Neuronal stem cell (in vitro differentiated cells): ENCODE results near the gene CHD2.

Experiments used
- DNase-seq: peaks from one replicate; pipeline ENCODE4 v3.0.0-alpha.2; 2013; ENCODE audit warnings: low spot score
- H2AFZ ChIP-seq: one replicate; pipeline ENCODE4 v1.6.1; 2013; ENCODE audit warnings: mild to moderate bottlenecking, low read length, inconsistent platforms
- H2AK5ac ChIP-seq: 2 replicates; pipeline ENCODE4 v1.6.1; 2013; ENCODE audit warnings: low read depth, mild to moderate bottlenecking, inconsistent platforms, low read length, moderate library complexity, mixed read lengths
- H2BK120ac ChIP-seq: 2 replicates; pipeline ENCODE4 v1.6.1; 2013; ENCODE audit warnings: low read depth, mild to moderate bottlenecking, inconsistent platforms, low read length, moderate library complexity, mixed read lengths
- H2BK12ac ChIP-seq: one replicate; pipeline ENCODE4 v1.6.1; 2013; ENCODE audit warnings: low read length, inconsistent platforms
- H2BK15ac ChIP-seq: 2 replicates; pipeline ENCODE4 v1.6.1; 2013; ENCODE audit warnings: mild to moderate bottlenecking, low read length, inconsistent platforms, mixed read lengths
- H2BK5ac ChIP-seq: one replicate; pipeline ENCODE4 v1.6.1; 2013; ENCODE audit warnings: inconsistent platforms, mild to moderate bottlenecking, low read length, moderate library complexity
- H3K14ac ChIP-seq: one replicate; pipeline ENCODE4 v1.6.1; 2013; ENCODE audit warnings: low read length, inconsistent platforms
- H3K18ac ChIP-seq: 2 replicates; pipeline ENCODE4 v1.6.1; 2013; ENCODE audit warnings: low read length, inconsistent platforms
- H3K23ac ChIP-seq: 2 replicates; pipeline ENCODE4 v1.6.1; 2013; ENCODE audit warnings: low read depth, mild to moderate bottlenecking, mixed read lengths, low read length, inconsistent platforms; ENCODE audit not compliant: poor library complexity
- H3K27ac ChIP-seq: replicated peaks from 3 replicates; pipeline ENCODE4 v1.5.1; 2013; ENCODE audit warnings: low read length, inconsistent platforms
- H3K27me3 ChIP-seq, 3 experiments: 2 replicates each; pipeline ENCODE4 v1.6.1; 2013; ENCODE audit warnings: low read length in 3 of 3, mild to moderate bottlenecking in 2 of 3, inconsistent platforms in 1 of 3, low read depth in 1 of 3, mixed read lengths in 1 of 3, moderate library complexity in 1 of 3; ENCODE audit not compliant: control insufficient read depth in 3 of 3, insufficient read depth in 3 of 3
- H3K36me3 ChIP-seq, 2 donors: replicated peaks in 1 of 2; 2 replicates each; pipeline ENCODE4 v1.6.1; 2013; ENCODE audit warnings: low read length in 2 of 2; ENCODE audit not compliant: control insufficient read depth in 2 of 2, insufficient read depth in 2 of 2
- H3K4ac ChIP-seq: 2 replicates; pipeline ENCODE4 v1.6.1; 2013; ENCODE audit warnings: inconsistent platforms, mild to moderate bottlenecking, low read length, moderate library complexity
- H3K4me1 ChIP-seq, 2 donors: 1 replicate in 1 of 2; 2 replicates in 1 of 2; pipeline ENCODE4 v1.6.1; 2013; ENCODE audit warnings: low read length in 2 of 2, low read depth in 1 of 2; ENCODE audit not compliant: control insufficient read depth in 2 of 2, insufficient read depth in 1 of 2
- H3K4me2 ChIP-seq: one replicate; pipeline ENCODE4 v1.6.1; 2013; ENCODE audit warnings: mild to moderate bottlenecking, low read length, inconsistent platforms; ENCODE audit not compliant: insufficient read depth, poor library complexity, severe bottlenecking
- H3K4me3 ChIP-seq, 2 donors: 2 replicates each; pipeline ENCODE4 v1.5.1; 2013; ENCODE audit warnings: low read length in 2 of 2, mild to moderate bottlenecking in 2 of 2, inconsistent platforms in 1 of 2, moderate library complexity in 1 of 2
- H3K79me1 ChIP-seq: one replicate; pipeline ENCODE4 v1.6.1; 2013; ENCODE audit warnings: low read depth, mild to moderate bottlenecking, inconsistent platforms, low read length, moderate library complexity
- H3K9ac ChIP-seq: one replicate; pipeline ENCODE4 v1.6.1; 2013; ENCODE audit warnings: mild to moderate bottlenecking, low read depth, low read length, inconsistent platforms; ENCODE audit not compliant: poor library complexity
- H3K9me3 ChIP-seq, 2 donors: replicated peaks in 1 of 2; 2 replicates each; pipeline versions ENCODE3 to v1.6.1; 2013; ENCODE audit warnings: low read length in 2 of 2, mild to moderate bottlenecking in 2 of 2, inconsistent platforms in 1 of 2, low read depth in 1 of 2, mixed read lengths in 1 of 2, moderate library complexity in 1 of 2; ENCODE audit not compliant: control insufficient read depth in 2 of 2, insufficient read depth in 1 of 2
- H4K8ac ChIP-seq: one replicate; pipeline ENCODE4 v1.6.1; 2013; ENCODE audit warnings: low read depth, mild to moderate bottlenecking, inconsistent platforms, low read length, moderate library complexity
- H4K91ac ChIP-seq: one replicate; pipeline ENCODE4 v1.6.1; 2013; ENCODE audit warnings: low read length, low read depth, mild to moderate bottlenecking, inconsistent platforms; ENCODE audit not compliant: poor library complexity
- WGBS, 2 donors: extraction: QIAGEN DNeasy Blood & Tissue Kit; methylation state at CpG; one replicate each; pipeline ENCODE4 v1.1.7; 2013; ENCODE audit warnings: missing lambda C conversion rate in 2 of 2, mixed read lengths in 1 of 2; ENCODE audit not compliant: insufficient read length in 2 of 2, insufficient replicate concordance in 1 of 2; ENCODE audit errors: extremely low coverage in 2 of 2; 5-methylcytosine and 5-hydroxymethylcytosine counted together

CHD2 gene

DNA sequence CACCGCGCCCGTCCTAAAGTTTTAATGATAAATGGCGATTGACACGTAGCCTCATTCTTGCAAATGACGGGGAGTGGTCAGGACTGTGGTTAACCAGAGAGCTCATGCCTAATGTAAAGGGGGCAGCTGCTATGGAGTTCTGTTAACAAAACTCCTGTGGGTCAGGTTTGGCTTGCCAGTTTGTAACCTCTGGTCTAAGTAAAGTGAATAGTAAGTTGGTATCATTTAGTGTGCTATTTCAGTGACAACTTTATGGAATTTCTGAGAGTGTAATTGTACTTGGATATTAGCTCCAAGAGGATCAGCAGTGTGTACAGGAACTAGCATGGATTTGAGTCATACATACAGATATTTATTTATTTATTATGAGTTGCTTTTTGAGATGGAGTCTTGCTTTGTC lies 101.0 kb downstream of the CHD2 start:
- Histone ChIP-seq H2BK12ac (no peak overlapping the region), H2BK15ac (no peak overlapping the region), H3K4ac (no peak overlapping the region), H3K4me2 (no peak overlapping the region), H2BK5ac (no peak overlapping the region), H3K27ac (no peak overlapping the region), H3K14ac (no peak overlapping the region), H2AK5ac (no peak overlapping the region), H3K9ac (no peak overlapping the region), H3K23ac (no peak overlapping the region), H4K91ac (no peak overlapping the region), H3K36me3 (peaks cover 49 to 99% of the 10 kb centered on the region in 2 donors), H3K9me3 (no peaks in the 10 kb centered on the region), H2BK120ac (no peak overlapping the region), H2AFZ (no peak overlapping the region), H3K4me1 (no peaks in the 10 kb centered on the region), H3K4me3 (no peak overlapping the region), H3K27me3 (no peaks in the 10 kb centered on the region), H3K79me1 (no peaks in the 10 kb centered on the region), H3K18ac (no peak overlapping the region), H4K8ac (no peak overlapping the region)
- no CpG with 5 or more reads among the region's 6 CpGs for WGBS, 2 donors
- no peak for DNase-seq

DNA sequence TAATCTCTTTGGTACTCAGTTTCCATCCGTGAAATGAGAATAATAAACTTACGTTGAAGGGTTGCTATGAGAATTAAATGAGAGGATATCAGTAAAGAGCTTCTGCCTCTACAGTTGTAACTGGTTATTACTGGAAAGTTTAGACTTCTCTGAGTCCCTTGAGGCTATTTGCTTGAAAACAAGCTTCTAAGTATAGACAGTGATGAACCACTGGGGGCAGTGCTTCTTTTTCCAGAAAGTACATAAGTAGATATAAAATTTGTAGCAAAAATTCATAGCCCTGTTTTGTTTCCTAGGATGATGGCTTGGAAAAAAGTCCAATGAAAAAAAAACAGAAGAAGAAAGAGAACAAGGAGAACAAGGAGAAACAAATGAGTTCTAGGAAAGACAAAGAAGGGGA lies 101.8 kb downstream of the CHD2 start:
- H3K23ac ChIP-seq: no peak overlapping the region
- no peaks in the 10 kb centered on the region for H3K9me3 ChIP-seq
- H2AFZ ChIP-seq: no peak overlapping the region
- no peak overlapping the region for H3K14ac ChIP-seq
- no peak overlapping the region for H2BK5ac ChIP-seq
- H3K4me3 ChIP-seq: no peak overlapping the region
- DNase-seq: no peak
- no peak overlapping the region for H3K27ac ChIP-seq
- H3K4ac ChIP-seq: no peak overlapping the region
- peaks cover 47 to 99% of the 10 kb centered on the region in 2 donors for H3K36me3 ChIP-seq
- H2BK12ac ChIP-seq: no peak overlapping the region
- no CpG with 5 or more reads among the region's 2 CpGs for WGBS, 2 donors
- no peaks in the 10 kb centered on the region for H3K4me1 ChIP-seq
- H3K9ac ChIP-seq: no peak overlapping the region
- no peaks in the 10 kb centered on the region for H3K27me3 ChIP-seq
- H2BK15ac ChIP-seq: no peak overlapping the region
- H4K8ac ChIP-seq: no peak overlapping the region
- H3K4me2 ChIP-seq: no peak overlapping the region
- H2BK120ac ChIP-seq: no peak overlapping the region
- no peak overlapping the region for H2AK5ac ChIP-seq
- H4K91ac ChIP-seq: no peak overlapping the region
- no peak overlapping the region for H3K18ac ChIP-seq
- H3K79me1 ChIP-seq: no peaks in the 10 kb centered on the region

GRCh38 chr15:93005133-93005532 lies 105.0 kb downstream of the CHD2 start:
- Histone ChIP-seq H3K4ac (no peak overlapping the region), H3K9ac (no peak overlapping the region), H2BK12ac (no peak overlapping the region), H3K23ac (no peak overlapping the region), H4K8ac (no peak overlapping the region), H3K79me1 (no peaks in the 10 kb centered on the region), H2AFZ (no peak overlapping the region), H3K4me3 (no peak overlapping the region), H3K27me3 (no peaks in the 10 kb centered on the region), H3K36me3 (peaks cover 38 to 100% of the 10 kb centered on the region in 2 donors), H2BK120ac (no peak overlapping the region), H3K18ac (no peak overlapping the region), H3K14ac (no peak overlapping the region), H2AK5ac (no peak overlapping the region), H4K91ac (no peak overlapping the region), H3K4me1 (no peaks in the 10 kb centered on the region), H2BK15ac (no peak overlapping the region), H3K4me2 (no peak overlapping the region), H3K27ac (no peak overlapping the region), H2BK5ac (no peak overlapping the region), H3K9me3 (no peaks in the 10 kb centered on the region)
- no peak for DNase-seq
- no CpG with 5 or more reads among the region's 4 CpGs for WGBS, 2 donors

GRCh38 chr15:93007994-93008393 lies 107.9 kb downstream of the CHD2 start:
- H2BK5ac ChIP-seq: no peak overlapping the region
- H4K8ac ChIP-seq: no peak overlapping the region
- no peak overlapping the region for H2AK5ac ChIP-seq
- H2BK15ac ChIP-seq: no peak overlapping the region
- no peak overlapping the region for H4K91ac ChIP-seq
- no peaks in the 10 kb centered on the region for H3K27me3 ChIP-seq
- no peak overlapping the region for H3K27ac ChIP-seq
- no peaks in the 10 kb centered on the region for H3K4me1 ChIP-seq
- peaks cover 38 to 100% of the 10 kb centered on the region in 2 donors for H3K36me3 ChIP-seq
- H3K4ac ChIP-seq: no peak overlapping the region
- H2AFZ ChIP-seq: no peak overlapping the region
- H3K18ac ChIP-seq: no peak overlapping the region
- no peak overlapping the region for H2BK12ac ChIP-seq
- H3K23ac ChIP-seq: no peak overlapping the region
- no peak overlapping the region for H2BK120ac ChIP-seq
- WGBS, 2 donors: no CpG with 5 or more reads among the region's 3 CpGs
- H3K79me1 ChIP-seq: no peaks in the 10 kb centered on the region
- no peak overlapping the region for H3K4me2 ChIP-seq
- H3K9ac ChIP-seq: no peak overlapping the region
- H3K9me3 ChIP-seq: no peaks in the 10 kb centered on the region
- H3K14ac ChIP-seq: no peak overlapping the region
- H3K4me3 ChIP-seq: no peak overlapping the region
- no peak for DNase-seq
